ENCODE results near the gene NFATC1.
"Not testable (repeated sequence)": the region's sequence is repeated elsewhere in the genome, so short reads cannot be mapped to it uniquely, and the experiment has no call there.

NFATC1 gene

GRCh38 chr18:79376661-79377060 lies 19.1 kb upstream of the NFATC1 start:
- DNase-seq: not testable (repeated sequence)

GRCh38 chr18:79377187-79377891 lies 18.4 kb upstream of the NFATC1 start:
- DNase-seq: no peak

- DNase-seq: peak in 1 of 2 experiments; percentile 46
Observed at GRCh38 chr18:79378536-79379250, 17.0 kb upstream of the NFATC1 start.

GRCh38 chr18:79379251-79379905 lies 16.4 kb upstream of the NFATC1 start:
- DNase-seq: no peak

- DNase-seq: no peak
Observed at GRCh38 chr18:79379931-79380815, 15.6 kb upstream of the NFATC1 start.

GRCh38 chr18:79380816-79381806 lies 14.6 kb upstream of the NFATC1 start:
- peak; percentile 20 to 44 for DNase-seq

GRCh38 chr18:79381811-79382311 lies 13.9 kb upstream of the NFATC1 start:
- DNase-seq: no peak

GRCh38 chr18:79382681-79383387 lies 12.9 kb upstream of the NFATC1 start:
- DNase-seq: no peak

- no peak for DNase-seq
Observed at GRCh38 chr18:79383388-79384056, 12.2 kb upstream of the NFATC1 start.

GRCh38 chr18:79384151-79384807 lies 11.5 kb upstream of the NFATC1 start:
- DNase-seq: no peak

GRCh38 chr18:79384834-79385233 lies 10.9 kb upstream of the NFATC1 start:
- DNase-seq: no peak

GRCh38 chr18:79385326-79385707 lies 10.4 kb upstream of the NFATC1 start:
- DNase-seq: no peak

- no peak for DNase-seq
Observed at GRCh38 chr18:79385708-79386341, 9.9 kb upstream of the NFATC1 start.

GRCh38 chr18:79386547-79386946 lies 9.2 kb upstream of the NFATC1 start:
- no peak for DNase-seq

GRCh38 chr18:79387214-79387613 lies 8.5 kb upstream of the NFATC1 start:
- no peak for DNase-seq

- no peak for DNase-seq
Observed at GRCh38 chr18:79387615-79388014, 8.1 kb upstream of the NFATC1 start.

GRCh38 chr18:79388043-79388442 lies 7.7 kb upstream of the NFATC1 start:
- no peak for DNase-seq

- no peak for DNase-seq
Observed at GRCh38 chr18:79389689-79390088, 6.0 kb upstream of the NFATC1 start.

GRCh38 chr18:79392226-79392625 lies 3.5 kb upstream of the NFATC1 start:
- no peak for DNase-seq

Measured in NCI-H2081 (cell line).